Colon (tissue), 2 donors: Measurements from ENCODE around the gene S1PR1.
"Not testable (repeated sequence)": the region's sequence is repeated elsewhere in the genome, so short reads cannot be mapped to it uniquely, and the experiment has no call there.

Experiments
- FAIRE-seq: peaks from 2 replicates; lab custom pipeline; 2012; peaks lifted over from hg19 to GRCh38; lab: Jason Lieb, UNC
- donor health status: control.
- donor health status: control.

S1PR1 gene

DNA sequence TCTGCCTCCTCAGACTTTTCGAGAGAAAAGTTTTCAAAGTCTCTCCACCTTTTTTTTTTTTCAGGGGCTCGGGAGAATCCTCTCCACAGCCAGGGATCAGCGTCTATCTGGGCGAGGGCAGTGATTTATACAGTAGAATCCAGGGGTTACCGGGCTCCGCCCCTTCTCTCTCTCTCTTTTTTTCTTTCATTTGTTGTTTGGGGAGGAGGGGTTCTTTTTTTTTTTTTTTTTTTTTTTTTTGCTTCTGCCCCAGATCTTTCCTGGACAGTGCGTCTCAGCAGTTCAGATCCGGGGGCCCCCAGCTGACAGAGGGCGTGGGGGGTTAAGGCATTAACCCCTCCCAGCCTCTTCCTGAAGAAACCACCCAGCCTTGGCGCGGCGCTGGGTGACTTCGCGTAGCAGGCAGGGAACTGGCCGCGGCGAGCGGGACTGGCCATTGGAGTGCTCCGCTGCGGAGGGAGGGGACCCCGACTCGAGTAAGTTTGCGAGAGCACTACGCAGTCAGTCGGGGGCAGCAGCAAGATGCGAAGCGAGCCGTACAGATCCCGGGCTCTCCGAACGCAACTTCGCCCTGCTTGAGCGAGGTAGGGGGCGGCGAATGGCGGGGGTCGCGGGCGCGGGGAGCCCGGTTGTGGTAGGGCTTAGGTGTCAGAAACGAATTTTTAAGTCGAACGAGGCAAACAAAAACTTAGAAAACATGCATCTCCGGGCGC lies at the start of gene S1PR1:
TSS of gene S1PR1 (plus strand) at position 504 of the 713 bp plus-strand sequence. CDS start 1,966 bp downstream, outside the sequence.
- FAIRE-seq = no peak

DNA sequence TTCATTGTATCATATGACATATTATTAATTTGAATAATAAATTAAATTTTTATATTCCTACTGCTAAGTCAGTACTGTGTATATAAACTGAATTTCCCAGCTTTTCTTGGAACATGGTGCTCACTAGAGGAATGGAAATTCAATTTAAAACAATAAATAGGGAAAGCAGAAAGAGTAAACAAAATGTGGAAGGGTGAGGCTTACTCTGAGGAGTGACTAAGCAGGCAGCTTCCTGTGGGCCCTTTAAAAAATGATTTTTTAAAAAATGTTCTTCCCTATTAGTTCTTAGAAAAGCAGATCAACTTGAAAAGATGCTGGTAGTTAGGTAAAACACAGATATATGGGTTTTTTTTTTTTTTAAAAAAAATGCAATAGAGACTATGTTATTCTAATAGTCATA lies 49.5 kb upstream of the S1PR1 start:
- FAIRE-seq = no peak

DNA sequence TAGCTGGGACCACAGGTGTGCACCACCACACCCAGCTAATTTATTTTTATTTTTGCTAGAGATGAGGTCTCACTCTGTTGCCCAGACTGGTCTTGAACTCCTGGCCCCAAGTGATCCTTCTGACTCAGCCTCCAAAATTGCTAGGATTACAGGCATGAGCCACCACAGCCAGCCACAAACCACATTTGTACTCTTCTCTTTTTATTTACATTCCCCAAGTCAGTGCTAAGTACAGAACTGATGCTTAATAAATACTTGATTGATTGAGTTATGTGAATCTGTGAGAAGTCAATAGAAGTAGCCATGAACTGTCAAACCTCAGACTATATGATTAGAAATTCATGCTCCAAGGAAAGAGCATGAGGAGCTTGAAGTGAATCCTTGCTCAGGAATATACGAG lies 48.5 kb upstream of the S1PR1 start:
- no peak for FAIRE-seq

DNA sequence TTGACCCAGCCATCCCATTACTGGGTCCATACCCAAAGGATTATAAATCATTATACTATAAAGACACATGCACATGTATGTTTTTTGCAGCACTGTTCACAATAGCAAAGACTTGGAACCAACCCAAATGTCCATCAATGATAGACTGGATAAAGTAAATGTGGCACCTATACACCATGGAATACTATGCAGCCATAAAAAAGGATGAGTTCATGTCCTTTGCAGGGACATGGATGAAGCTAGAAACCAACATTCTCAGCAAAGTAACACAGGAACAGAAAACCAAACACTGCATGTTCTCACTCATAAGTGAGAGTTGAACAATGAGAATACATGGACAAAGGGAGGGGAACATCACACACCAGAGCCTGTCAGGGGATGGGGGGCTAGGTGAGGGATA lies 47.9 kb upstream of the S1PR1 start:
- FAIRE-seq = not testable (repeated sequence)

DNA sequence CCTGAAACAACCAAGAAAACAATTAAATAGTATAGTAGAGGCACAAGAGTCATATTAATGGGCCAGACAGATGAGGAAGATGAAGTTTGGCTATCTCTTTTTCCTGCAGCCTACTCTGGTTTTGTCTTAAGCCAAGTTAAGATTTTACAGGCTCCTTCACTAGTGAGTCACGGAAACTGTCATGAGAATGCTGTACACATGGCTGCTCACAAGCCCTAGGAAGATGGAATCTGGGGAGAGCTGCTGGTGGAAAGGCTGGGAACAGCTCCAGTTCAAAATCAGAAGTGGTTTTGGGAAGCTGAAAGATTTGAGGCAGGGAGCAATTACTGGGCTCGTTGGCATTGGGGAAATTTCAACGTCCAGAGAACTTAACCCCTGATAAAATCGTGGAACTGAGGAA lies 46.4 kb upstream of the S1PR1 start:
- no peak for FAIRE-seq

DNA sequence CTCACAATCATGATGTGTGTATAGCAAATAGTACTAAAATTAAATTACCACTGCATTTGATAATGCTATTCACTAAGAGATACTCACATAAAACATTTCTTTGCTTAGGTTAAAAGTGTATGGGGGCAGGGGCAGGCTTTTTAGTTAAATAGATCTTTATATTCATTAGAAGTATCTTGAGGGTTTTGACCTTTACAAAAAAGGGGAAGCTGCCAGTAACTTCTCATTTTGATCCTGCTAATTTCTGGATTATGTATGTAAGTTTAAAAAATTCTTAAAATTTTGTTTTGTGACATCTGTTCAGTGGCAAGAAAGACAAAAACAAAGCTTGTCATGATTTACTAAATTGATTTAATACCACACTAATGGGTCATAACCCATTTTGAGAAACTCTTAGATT lies 45.8 kb upstream of the S1PR1 start:
- FAIRE-seq = no peak

DNA sequence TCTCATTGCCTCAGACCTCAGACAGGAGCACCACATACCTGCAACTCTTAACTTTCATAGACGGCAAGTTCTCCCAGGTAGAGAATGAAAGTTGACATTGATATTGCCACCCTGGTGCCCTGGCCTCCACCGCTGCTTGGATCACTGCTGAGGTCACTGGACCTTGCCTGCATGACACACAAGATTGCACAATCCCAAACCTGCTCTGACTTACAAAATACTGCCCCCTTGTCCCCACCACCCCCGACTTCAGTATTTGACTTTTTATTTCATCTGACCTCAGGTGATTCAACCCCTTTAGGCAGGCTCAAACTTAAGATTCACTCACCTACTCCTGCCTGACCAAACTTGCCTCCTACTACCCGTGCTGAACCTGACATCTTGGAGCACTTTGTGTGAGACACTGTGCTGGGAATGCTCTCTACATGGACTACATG lies 43.1 kb upstream of the S1PR1 start:
- no peak for FAIRE-seq

DNA sequence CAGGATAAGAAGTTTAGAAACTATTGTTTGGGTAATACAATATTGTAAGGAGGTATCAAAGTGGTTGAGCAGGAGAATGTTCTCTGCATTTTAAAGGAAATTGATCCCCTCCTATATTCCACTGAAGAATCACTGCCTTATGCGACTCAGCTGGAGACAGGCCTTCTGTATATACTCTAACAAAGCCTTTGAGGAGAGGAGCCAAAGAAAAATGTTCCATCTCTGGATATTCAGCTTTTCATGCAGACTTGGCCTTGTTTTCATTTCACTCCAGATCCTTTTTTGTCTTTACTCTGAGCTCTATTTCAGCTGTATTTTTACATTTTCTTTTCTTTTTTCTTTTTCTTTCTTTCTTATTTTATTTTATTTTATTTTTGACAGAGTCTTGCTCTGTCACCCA lies 42.1 kb upstream of the S1PR1 start:
- FAIRE-seq = no peak

DNA sequence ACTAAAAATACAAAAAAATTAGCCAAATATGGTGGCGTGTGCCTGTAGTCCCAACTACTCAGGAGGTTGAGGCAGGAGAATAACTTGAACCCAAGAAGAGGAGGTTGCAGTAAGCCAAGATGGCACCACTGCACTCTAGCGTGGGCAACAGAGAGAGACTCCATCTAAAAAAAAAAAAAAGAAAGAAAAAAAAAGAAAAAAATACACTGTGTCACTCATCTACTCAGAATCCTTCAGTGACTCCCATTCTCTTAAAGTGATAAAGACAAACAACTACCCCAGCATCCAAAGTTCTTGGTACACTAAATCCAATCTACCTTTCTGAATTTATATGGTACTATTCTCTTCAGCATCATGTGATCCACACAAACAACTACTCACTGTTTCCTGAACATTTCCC lies 40.2 kb upstream of the S1PR1 start:
- no peak for FAIRE-seq

DNA sequence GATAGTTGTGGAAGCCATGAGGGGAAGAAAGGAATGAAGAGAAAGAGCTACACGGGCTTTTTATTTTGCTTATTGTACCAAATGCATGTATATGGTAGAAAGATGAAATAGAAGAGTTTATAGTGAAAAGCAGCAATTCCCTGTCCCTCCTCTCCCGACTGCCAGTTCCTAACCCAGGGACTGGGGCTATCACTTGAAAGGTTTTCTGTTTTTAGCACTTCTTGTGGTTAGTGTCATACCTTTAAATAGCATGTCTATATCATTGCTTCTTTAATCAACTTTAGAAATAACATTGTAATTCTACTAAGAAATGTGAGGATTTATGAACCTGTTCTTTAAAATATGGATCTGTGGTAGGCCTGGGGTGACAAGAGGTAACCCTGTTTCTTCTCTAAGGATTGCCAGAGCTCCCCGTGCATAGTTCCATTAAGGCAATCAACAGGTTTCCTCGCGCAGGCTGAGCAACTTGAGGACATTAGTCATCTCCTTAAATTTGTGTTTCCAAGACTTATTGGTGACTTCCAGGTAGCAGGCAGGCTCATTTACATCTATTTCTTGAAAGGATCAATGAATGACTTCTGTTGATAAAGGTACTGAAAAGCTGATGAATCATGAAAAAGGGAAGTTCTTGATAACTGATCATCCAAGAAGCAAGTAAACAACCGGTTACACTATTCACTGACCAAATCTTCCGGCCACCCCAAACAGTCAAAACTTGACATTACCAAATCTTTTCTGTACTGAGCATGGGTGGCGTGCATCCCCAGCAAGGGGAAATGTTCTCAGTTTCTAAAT lies 37.8 kb upstream of the S1PR1 start:
- no peak for FAIRE-seq

DNA sequence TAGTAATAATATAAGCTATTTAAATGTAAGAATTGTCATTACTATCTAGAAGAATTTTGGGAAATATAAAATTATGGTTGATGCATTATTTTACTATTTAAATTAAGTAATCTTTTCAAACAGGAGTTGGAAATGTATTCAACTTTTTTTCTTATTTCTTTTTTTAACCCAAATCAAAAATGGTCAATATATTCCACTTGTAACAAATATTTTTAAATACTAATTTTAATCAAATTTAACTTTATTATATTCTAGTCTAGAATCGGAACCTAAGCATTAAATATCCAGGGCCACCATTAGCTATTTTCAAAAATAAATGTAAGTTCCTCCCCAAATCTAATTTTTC lies 37.2 kb upstream of the S1PR1 start:
- no peak for FAIRE-seq

DNA sequence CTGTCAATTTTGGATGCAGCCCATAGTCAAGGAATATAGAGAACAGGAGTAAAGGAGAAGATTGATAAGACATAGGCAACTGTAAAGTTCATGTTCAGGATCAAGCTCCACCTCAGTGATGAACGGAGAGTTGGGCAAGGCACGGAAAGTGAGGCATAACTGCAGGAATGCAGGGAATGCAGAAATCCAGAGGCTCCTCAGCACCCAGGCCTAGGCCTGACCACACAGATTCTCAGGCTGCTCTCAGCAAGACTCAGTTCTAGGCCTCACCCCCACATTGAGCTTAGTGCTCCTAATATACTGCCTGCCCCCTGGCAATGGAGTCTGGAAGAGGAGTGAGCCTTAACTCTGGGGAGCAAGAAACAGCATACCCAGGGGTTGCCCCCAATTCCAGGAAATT lies 36.3 kb upstream of the S1PR1 start:
- no peak for FAIRE-seq

DNA sequence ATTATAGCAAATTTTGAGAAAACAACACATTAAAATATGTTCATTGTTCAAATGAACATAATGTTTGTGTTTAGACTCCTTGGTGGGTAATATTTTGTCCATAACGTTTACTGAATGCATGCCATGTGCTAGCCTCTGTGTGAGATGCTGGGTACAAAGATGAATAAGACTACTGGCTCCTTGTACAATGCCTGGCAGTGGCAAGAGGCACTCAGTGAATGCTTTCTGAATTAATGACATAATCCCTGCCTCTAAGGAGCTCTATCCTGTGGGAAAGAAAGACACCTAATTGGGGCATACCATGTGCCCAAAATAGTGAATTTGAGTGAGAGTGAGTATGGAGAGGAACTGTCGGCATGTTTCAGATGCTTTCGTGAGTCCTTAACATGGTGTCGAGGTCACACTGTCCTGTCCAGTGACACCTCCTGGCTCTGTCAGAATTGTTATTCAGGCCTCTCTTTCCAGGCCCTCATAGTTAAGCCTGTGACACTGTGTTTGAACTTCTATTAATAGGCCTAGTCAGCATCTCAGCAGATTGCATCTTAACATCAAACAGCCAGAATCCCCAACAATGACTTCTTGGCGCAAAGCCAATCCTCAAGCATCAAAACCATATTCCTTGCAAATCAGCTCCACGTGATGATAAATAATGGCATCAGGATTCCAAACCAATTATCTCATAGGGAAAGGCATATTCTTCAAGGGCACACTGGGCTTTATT lies 32.8 kb upstream of the S1PR1 start:
- FAIRE-seq = no peak

DNA sequence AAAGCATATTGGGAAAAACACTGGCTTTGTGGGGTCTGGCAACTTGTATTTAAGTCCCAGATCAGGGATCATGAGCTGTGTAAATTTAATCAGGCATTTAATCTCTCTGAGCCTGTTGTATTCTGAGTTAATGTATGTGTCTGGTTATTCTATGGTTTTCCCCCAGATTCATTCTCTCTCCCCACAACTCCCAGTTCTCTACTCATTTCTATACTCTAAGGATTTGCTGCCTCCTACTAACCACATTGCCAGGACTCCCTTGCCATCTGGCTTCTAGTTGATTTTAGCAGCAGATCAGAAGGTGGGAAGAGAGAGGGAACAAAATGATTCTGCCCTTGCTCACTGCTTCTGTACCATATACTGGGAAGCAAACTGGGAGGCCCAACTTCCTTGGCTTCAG lies 31.4 kb upstream of the S1PR1 start:
- no peak for FAIRE-seq

DNA sequence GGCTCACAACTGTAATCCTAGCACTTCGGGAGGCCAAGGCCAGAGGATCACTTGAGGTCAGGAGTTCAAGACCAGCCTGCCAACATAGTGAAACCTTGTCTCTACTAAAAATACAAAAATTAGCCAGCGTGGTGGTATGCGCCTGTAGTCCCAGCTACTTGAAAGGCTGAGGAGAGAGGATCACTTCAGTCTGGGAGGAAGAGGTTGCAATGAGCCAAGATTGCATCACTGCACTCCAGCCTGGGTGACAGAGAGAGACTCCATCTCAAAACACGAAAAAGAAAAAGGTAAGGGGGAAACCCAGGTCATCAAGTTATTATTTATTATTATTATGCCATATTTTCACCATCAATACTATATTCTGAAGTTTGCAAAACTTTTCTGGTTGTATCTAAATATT lies 30.7 kb upstream of the S1PR1 start:
- FAIRE-seq = not testable (repeated sequence)

DNA sequence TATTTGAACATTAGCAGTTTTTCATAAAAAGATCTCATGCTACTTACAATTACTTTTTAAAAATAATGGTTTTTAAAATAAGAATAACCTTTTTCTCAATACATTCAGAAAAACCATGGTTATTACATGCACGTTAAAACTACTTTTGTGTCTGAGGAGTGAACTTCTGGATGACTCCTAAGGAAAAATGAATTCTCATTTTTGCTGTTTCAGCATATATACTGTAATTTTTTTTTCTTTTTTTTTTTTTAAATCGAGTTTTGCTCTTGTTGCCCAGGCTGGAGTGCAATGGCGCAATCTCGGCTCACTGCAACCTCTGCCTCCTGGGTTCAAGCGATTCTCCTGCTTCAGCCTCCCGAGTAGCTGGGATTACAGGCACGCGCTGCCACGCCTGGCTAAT lies 29.5 kb upstream of the S1PR1 start:
- not testable (repeated sequence) for FAIRE-seq

DNA sequence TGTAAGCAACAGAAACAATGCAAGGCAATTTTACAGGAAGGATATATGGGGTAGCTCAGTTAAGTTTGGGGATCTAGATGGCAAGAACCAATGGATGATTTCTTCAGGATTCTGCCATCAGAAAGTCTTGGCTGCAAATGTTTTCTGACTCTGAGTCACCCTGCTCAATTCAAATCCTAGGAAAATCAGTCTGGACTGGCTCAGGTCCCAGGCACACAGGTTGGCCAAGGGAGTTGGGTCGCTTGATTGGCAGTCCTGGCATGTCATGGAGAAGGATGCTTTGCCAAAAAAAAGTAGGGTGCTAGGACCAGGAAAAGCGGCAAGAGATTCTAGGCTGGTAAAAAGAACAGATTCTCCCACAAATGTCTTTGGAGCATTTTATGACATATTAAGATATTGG lies 28.9 kb upstream of the S1PR1 start:
- no peak for FAIRE-seq

DNA sequence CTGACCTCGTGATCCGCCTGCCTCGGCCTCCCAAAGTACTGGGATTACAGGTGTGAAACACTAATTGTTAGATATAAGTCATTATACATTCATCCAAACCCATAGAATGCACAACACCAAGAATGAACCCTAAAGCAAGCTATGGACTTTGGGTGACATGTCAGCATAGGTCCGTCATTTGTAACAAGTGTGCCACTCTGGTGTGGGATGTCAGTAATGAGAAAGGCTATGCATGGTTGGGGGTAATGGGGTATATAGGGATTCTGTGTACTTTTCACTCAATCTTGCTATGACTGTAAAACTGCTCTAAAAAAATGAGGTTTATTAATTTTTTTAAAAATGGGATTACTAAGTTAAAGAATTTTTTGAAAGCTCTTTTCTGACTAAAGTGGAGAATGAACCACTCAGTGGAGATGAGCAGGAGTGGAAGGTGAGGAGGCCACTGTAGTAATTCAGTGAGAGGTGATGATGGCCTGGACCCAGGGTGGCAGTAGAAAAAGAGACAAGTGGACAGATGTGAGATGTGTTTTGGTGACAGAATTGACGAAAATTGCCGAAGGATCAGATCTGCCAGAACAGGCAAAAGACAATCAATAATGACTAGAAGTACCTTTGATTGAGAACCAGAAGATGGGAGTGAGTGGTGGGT lies 21.3 kb upstream of the S1PR1 start:
- no peak for FAIRE-seq

DNA sequence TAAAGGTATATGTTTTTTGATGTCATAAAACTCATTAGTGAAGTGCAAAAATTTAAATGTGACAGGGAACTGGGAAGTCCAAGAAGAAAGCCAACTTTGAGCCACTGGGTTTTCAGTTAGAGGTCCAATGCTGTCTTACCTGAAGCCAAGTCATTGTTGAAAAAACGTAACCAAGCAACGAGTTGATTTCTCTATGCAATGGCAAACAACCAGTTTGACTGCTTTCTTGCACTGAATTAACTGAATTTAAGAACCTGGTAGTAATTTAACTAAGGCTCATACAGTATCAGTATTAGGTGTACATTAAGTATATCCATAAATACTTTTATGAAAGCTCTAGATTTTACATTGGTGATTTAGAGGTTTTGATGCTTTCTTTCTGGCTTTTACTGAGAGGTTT lies 20.2 kb upstream of the S1PR1 start:
- FAIRE-seq = no peak

DNA sequence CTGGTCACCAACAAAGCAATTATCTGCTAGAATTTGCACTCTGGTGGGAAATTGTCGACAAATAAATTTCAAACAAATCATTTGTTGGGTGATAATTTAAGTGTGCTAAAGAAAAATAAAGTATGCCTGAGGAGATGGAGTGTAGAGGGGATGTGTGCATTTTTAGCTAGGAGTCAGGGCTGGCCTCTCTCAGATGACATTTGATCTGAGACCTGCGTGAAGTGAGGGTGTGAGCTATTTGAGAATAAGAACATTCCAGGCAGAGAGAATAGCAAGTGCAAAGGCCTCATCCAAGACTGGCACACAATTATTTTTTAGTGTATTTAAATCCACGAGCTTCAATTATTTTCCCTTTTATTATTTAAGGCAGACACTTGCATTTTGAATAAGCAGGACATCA lies 19.7 kb upstream of the S1PR1 start:
- no peak for FAIRE-seq

DNA sequence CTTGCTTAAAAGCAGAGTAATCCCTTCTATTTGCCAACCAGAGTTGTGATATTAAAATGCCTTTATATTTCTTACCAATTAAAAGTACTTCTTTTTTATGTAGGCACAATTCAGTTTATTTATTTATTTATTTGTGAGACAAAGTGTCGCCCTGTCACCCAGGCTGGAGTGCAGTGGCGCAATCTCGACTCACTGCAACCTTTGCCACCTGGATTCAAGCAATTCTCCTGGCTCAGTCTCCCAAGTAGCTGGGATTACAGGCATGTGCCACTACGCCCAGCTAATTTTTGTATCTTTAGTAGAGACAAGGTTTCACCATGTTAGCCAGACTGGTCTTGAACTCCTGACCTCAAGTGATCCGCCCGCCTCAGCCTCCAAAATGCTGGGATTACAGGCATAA lies 17.9 kb upstream of the S1PR1 start:
- FAIRE-seq = not testable (repeated sequence)
